ENCODE measurements around the gene BCAS3.

The BCAS3 gene

DNA sequence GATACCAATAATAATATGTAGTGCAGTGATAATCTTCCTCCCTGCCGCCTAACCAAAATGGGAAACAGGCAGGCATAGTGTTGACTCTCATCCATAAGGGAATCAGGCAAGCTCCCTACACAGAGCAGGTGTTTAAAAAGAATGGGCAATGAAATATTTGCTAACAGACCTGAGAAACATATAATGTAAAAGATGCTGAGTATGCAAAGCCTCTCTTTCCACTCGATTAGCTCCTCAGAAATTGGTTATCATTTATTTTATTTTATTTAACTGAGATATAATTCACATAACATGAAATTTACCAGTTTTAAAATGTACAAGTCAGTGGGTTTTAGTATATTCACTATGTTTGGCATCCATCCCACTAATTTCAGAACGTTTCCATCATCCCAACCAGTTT, 404.3 kb downstream of the BCAS3 start:
- DNase-seq, result no peak

DNA sequence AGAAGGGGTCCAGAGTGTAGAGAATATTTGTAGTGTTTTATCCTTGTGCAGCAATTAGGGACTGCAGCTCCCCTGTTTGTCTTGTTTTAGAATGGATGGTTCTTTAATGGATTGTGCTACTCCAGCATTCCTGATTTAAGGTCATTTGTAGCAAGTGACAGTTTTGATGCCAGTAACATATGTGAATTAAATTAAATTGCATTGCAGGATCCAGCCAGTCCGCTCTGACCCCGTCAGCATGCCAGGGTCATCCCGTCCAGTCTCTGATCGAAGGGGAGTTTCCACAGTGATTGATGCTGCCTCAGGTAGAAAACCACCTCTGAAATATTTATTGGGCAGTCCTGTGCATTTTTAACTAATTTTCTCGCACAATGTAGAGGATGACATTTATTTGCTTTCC, 406.6 kb downstream of the BCAS3 start:
- DNase-seq, result no peak

DNA sequence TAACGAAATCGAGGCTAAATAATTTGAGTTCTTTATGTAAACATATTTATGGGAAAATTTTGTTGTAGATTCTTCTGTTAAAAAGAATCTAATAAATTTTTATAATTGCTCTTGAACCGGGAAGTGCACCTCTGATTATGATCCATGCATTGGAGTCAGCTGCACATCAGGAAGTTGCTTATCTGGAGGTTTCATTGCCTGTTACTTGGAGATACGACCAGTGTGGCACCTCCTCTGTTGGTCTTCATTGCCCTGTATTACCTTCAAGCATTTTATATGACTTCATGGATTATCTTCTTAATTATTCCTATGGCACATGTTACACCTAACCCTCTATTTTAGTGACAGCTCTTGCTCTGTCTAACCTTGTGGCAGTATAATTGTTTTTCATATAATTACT, 409.4 kb downstream of the BCAS3 start:
- DNase-seq, result no peak

DNA sequence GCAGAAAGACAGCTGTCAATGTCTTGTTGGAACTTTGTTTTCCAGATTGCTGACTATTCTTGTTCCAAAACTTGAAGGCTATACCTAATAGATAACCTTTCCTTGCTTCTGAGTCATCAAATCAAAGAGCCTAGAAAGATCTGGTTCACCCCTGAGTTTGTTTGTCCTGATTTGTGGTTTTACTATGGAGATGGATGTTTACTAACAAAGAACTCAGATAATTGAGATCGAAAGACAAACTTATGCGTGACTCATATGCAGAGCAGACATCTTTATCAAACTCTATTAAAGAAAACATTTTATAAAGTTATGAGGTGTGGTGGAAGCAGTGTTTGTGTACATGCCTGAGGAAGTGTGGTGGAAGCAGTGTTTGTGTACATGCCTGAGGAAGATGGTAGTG, 410.9 kb downstream of the BCAS3 start:
- DNase-seq, result no peak

DNA sequence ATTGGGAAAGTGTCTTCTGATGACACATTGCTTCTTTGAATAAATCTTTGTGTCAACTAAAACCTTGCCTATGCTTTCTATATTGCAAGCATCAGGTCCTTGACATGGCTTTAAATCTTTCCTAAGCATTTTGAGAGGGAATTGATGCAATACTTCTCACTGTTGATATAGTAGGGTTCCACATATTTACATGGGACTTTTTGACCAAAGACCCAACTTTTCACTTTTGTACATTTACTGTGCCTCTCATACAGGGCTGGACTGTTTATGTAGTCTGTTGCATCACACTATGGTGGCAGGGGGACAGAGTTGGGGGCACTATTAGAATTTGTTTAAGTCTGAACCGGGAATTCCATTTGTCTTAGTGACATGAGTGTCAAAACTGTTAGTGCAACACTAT, 413.4 kb downstream of the BCAS3 start:
- DNase-seq, result no peak

DNA sequence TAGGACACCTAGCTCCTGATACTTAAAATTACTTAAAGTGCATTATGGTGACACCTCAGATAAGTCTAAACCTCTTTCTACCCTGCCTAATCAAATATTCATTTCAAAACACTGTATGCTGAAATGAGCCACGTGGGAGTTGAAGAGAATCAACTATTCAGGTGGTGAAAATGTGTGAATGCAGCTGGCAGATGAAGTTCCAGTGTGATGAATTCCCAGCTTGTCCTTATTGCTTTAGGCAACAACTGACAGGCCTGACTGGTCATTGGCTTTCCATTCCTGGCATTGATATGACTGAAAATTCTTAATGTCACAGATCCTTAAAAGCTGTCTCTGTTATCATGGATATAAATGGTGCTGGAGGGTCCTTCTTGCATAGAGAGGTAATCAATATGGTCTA, 420.1 kb downstream of the BCAS3 start:
- no peak for DNase-seq

DNA sequence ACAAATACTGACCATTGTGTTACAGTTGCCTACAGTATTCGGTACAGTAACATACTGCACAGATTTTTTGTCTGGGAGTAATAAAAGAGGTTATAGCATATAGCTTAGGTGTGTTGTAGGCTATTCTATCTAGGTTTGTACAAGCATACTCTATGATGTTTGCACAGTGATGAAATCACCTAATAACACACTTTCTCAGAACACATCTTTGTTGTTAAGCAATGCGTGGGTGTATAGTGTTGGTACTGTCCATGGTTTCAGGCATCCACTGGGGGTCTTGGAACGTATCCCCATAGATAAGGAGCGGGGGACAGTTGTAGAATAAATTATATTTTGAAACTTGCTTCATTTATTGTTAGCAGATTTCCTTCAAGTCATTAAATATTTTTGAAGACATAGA, 428.7 kb downstream of the BCAS3 start:
- DNase-seq, result no peak

DNA sequence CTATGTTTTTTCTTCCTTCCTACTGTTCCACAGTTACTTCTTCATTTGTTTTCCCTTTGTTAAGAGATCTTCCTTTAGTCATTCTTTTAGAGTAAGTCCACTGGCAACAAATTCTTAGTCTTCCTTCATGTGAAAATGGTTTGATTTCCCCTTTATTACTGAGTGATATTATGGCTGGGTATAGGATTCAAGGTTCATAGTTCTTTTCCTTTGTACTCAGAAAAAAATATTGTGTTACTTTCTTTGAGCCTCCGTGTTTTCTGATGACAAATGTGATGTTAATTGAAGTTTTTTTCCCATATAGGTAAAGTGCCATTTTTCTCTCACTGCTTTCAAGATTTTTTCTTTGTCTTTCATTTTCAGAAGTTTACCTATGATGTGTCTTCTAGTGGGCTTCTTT, 438.9 kb downstream of the BCAS3 start:
- no peak for DNase-seq

DNA sequence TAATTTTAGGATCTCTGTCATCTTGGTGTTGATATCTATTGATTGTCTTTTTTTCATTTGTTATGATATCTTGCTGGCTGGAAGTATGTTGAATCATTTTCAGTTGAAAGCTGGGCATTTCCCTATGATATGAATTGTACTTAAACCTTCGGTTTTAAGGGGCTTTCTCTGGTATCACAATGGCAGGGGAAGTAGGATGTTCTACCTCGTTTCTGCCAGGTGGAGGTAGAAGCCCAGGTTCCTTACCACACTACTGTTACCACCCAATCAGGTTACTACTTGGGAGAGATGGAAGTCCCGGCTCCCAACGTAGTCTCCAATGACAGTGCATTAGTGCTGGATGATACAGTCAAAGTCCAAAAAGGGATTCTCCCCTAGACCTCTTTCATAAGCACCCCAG, 440.3 kb downstream of the BCAS3 start:
- DNase-seq, result no peak

DNA sequence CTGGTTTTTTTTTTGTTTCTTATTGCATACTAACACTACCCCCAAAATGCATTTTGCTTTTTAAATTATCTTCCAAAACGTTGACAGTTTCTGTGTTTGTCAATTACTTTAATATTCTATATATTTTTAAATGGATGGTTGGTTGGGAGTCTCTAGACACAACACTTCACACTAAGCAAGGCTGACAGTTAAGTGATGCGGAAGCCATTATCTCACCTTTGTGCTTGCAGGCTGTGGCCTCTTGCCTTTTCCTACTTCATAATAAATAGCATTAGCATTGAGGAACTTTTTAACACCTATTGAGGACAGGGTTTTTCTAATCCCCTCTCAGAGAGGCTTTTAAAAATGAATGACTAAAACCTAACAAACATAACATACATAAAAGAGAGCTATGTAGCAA, 441.2 kb downstream of the BCAS3 start:
- no peak for DNase-seq

DNA sequence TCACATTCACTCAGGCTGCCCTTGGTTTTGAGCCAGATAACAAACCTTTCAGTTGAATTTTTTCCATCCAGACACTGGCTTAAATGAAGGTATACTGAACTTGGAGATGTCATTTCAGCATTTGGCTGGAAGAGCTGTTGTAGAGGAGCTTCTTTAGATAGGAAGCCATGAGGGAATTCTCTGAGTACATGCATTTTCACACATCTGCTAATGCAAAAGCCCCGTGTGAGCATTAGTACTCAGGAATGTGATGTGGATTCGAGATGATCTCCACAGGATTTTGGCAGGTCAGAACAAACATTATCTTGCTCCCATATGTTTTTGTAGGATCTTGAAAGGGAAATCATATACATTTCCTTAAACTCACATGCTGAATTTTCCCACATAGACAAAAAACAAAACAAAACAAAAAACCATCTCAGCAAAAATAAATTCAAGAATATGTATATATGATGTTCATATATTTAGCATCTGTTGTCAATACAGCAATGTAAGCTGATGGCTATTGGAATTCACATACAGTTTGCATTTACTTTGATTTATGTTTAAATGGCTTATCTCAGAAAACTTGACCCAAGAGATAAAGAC, 444.8 kb downstream of the BCAS3 start:
- DNase-seq, result no peak

DNA sequence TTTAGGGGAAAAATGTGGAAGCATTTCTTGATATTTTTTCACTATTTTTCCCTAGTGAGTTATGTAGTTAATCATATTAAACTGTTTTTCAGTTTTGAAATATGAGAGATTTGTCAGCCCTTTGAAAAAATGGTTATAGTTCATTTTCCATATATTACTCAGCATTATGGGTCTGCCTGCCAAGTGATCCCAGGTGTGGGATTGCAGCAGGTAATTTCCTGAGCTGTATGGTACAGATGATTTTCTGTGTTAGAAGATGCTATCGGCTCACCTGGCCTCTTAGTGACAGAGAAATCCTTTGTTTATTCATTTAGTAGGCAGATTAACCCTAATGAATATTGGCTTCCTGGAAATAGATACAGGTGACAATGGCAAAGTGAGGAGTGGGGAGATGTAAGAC, 446.9 kb downstream of the BCAS3 start:
- no peak for DNase-seq

DNA sequence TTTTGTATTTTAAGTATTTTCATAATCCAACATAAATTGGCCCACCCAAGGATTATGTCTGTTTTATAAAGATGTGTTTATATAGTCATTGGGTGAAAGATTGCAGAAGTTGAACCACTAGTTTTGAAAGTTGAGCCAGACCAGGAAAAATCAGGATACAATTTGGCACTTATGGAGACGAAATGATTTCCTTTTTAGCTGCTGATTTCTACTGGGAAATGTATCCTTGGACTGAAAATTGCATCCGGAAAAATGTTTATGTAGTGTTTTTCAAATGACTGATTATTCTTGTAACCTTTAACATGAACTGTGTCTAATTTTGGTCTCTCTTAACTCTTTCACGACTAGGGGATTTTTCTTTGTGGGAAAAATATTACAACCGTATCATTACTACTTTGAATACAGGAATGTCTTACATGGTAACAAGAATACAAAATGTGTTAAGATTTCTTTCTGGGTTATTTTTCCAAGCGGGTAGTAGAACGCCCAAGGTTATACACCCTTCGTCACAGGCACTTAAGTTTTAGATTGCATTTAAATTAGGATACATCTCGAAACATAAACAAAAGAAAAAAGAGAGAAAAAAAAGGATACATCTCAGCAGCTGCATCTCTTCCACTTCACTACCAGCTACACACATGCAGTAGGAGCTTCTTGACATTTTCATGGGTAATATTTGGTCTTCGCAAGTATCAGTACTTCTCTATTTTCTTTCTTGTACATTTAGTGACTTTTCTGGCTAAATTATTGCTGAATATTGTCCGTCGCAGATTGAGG, 449.0 kb downstream of the BCAS3 start:
- DNase-seq, result no peak

DNA sequence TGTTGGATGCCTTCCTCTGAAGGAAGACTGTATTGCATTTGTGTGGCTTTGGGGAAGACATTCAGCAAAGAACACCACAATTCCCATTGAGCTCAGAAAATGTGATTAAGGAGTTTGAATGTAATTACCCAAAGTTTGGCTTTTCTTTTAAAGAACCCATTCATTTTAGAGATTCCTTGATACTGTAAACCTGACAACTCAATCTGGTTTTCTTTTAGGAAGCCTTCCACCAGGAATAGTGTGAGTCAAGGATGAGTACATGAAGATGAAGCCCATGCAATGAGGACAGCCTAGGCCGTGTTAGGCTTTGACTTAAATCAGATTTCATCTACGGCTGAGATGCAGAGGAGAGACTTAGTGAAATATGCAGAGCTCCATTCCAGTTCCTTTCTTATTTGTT, 450.3 kb downstream of the BCAS3 start:
- DNase-seq, result no peak

DNA sequence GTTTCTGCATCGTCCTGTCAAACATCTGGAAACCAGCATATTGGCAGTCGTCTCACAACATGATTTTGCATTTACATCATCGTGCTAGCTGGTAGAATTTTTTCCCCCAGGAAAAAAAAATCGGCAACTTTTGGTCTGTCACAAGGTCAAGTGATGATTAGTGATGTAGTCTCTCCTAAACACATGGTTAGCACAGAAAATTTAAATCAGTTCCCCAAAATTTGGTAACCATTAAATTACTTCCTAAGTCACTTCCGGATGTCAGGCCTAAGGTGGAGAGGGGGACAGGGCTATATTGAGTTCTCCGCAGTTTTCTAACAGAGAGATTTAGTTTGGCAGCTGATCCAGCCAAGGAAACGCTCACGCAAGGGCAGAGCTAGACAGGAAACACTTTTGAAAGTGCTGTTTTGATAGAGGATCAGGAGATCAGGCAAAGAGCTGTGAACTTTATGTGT, 451.0 kb downstream of the BCAS3 start:
- DNase-seq, result no peak

DNA sequence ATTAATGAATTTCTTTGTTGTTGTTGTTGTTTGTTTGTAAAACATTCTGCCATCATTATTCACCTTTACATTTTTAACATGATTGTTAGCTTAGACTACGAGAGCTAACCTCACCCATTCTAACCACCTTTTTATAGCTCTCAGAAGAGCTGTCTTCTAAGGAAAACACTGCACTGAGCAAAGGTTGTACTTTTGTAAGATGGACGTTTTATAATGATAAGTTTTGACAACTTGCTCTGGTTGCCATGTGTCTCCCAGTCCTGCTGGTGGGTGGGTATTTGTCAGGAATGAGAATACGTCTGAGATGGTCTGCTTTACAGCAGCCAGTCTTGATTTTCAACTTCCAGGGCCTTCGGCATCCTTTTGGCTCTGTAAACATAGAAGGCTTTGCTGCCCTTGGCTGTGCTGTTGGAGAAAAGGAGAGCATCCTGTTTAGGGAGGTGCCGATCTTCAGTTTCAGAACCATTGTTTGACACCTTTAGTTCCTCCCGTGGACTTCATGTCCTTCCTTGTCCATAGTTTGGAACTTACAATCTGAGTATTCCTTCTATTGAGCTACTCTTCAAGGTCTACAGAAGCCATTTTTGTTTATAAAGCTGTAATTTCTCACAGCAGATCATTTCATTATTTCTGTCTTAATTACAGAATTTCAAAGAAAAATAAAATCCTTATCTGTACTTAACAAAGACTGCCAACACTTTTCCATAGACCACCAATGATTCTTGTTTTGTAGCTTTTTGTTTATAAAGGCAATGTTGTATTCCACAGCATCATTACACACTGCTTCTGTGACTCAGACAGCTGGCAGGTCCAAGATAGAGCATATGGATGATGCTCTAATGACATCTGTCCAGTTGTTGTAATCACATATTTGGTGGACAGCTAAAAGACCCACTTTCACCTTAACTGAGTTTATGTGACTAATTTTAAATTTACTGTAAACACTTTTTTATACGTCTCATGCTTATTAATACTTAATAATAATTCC, 451.9 kb downstream of the BCAS3 start:
- DNase-seq, result no peak

DNA sequence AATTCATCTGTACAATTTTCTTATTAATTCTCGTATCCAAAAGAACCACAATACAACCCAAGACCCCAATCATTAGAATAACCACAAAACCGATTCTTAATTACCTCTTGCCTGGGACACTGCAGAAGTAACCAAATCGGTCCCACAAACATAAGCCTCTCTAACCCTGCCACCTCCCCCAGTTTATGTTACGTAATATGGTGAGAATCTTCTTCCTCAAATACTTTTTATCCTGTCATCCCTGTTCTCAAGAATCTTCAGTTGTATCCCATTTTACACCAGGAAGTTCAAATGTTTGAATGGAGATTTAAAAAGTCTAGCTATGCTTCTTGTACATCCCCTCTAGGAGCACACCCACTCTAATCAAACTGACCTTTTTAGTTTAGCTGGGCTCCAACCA, 452.7 kb downstream of the BCAS3 start:
- DNase-seq, result no peak

DNA sequence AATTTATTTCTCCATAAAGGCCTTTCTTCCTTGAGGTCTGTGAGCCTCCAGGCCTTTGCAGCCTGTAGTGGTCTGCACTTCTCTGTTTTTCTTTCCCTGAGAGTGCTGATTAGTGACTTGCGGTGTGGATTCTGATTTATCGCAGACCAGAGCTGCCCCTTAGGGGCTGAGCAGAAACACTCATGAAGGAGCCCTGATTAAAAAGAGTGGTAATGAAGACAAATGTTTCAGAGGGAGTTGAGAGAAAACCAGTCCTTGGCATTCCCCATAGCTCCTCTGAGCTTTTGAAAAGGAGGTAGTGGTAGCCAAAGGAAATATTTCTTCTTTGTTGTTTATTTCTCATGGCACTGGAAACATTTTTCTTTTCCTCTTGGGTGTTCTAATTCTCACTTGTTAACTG, 453.9 kb downstream of the BCAS3 start:
- DNase-seq, result no peak

DNA sequence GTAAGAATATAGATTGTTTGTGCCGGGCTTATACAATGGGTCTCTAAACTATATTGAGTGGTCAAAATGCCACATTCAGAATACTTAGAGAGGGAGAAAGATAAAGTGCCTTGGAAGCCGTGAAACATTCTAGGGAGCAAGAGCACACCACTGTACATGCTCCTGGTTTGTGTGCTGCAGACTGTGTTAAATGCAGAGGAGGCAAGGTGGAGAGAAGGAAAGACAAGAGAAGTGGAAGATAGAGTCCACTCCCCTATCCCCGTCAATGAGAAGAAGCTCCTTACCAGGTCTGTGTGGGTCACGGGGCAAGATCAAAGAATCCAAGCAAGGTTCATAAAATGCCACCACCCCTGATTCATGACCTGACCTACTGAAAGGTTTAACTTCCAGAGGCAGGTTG, 454.9 kb downstream of the BCAS3 start:
- DNase-seq, result no peak

DNA sequence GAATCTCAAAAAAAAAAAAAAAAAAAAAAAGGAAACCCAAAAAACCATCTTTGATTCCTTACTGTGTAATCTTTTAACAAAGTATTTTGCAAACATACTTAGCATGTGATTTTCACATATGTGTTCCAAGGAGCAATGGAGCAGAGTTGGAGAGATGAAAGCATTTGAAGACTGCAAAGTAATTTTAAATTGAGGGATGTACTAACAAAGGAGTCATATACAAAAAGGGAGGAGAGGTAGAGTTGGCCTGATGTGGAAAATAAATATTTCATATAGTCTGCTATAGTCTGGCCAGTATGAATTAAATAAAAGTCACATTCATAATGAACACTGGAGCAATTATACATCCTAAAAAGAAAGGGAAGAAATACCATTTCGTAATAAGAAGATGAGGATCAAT, 456.2 kb downstream of the BCAS3 start:
- no peak for DNase-seq

DNA sequence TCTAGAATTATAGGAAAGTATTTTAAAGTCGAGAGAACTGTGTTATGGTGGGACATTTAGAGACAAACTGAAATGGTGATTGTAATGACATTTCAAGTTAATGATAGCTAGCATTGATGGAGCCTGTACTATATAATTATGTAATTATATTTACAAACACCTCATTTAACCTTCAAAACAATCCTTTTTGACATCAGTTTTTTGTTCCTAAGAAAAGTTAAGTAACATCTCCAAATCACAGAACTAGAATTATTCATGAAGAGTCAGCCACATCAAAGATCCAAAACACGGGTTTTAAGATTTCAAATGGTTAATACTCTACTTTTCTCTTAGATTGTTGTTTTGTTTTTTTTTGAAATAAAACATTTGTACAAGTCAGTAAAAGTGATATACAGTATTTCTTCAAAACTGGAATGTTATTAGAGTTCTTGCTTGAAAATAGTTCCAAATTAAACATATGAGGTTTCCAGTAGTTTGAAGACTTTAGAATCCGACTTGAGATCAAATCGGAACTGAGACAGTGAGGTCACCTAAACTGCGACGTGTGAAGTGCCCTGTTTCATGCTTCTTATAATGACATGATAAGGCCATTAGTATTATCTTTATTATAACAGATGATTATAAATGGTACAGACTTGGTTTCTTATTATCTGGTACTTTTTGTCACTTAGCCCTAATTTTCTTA, 457.0 kb downstream of the BCAS3 start:
- no peak for DNase-seq

DNA sequence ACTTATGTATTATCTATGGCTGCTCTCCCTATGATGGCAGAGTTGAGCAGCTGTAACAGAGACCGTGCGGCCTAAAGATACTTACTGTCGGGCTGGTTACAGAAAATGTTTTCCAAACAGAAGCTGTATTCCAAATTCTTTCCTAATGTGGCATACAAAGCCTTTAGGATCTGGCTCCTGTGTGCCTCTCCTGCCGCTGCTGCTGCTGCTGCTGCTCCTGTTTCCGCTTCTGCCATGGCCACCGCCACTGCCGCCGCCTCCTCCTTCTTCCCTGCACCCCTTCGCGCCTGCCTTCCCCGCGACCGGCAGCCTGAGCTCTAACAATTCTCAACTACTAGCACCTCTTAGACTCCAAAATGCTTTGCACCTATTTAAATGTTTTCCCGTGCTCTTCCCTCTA, 458.1 kb downstream of the BCAS3 start:
- DNase-seq, result no peak

DNA sequence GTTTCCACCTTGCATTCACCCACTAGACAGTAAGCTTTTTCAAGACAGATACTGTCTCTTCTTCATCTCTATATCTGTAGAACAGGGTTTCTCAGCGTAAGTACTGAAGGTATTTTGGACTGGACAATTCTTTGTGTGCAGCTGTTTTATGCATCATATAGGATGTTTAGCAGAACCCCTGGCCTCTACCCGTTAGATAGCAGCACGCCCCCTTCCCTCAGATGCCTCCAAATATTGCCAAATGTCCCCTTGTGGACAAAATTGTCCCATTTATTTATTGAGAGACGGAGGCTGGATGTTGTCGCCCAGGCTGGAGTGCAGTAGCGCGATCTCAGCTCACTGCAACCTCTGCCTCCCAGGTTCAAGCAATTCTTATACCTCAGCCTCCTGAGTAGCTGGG, 458.6 kb downstream of the BCAS3 start:
- no peak for DNase-seq

All from activated CD4-positive, alpha-beta T cell treated with anti-CD3 and anti-CD28 coated beads for 1 hour (primary cell).